HEK293 (cell line): ENCODE measurements around the gene ATP8A1.

Experiments
- CTCF ChIA-PET: fragments of 350-600 bp; formaldehyde crosslinking; extraction: SDS; loops from one replicate; lab custom pipeline; 2021; ENCODE audit warnings: antibody characterized with exemption; lab: Yijun Ruan, JAX
- POLR2A ChIA-PET: fragments of 300-600 bp; formaldehyde crosslinking; extraction: SDS; loops from one replicate; lab custom pipeline; 2020; ENCODE audit warnings: antibody characterized with exemption, inconsistent platforms; lab: Yijun Ruan, JAX
- H3K27ac ChIP-seq: fragments of 200-500 bp; sonication (Bioruptor generic); 2 replicates; pipeline ENCODE4 v1.5.1; 2014; ENCODE audit warnings: low read depth, low read length, control low read depth, inconsistent platforms; ENCODE audit errors: extremely low read depth
- H3K36me3 ChIP-seq, 2 experiments: fragments of 200-500 bp in 1 of 2; sonication (Bioruptor generic) in 1 of 2; 1 replicate in 1 of 2; 2 replicates in 1 of 2; pipeline ENCODE4 v1.5.1; 2014 to 2017; ENCODE audit warnings: inconsistent platforms in 2 of 2, low read length in 2 of 2; ENCODE audit not compliant: control insufficient read depth in 2 of 2, insufficient read depth in 1 of 2
- H3K4me1 ChIP-seq: fragments of 200-500 bp; sonication (Bioruptor generic); 2 replicates; pipeline ENCODE4 v1.5.1; 2014; ENCODE audit warnings: mild to moderate bottlenecking, low read length, inconsistent platforms; ENCODE audit not compliant: control insufficient read depth, insufficient read depth
- H3K4me3 ChIP-seq: 2 replicates; pipeline ENCODE4 v1.5.1; 2011; ENCODE audit warnings: low read depth, mild to moderate bottlenecking, control low read depth, low read length, moderate library complexity
- H3K9me3 ChIP-seq: fragments of 200-500 bp; sonication (Bioruptor generic); 2 replicates; pipeline ENCODE4 v1.5.1; 2014; ENCODE audit warnings: low read depth, low read length, inconsistent platforms; ENCODE audit not compliant: control insufficient read depth, insufficient read depth
- BCL11B ChIP-seq: fragments of 450-650 bp; formaldehyde crosslinking; IDR thresholded peaks from 2 replicates; pipeline ENCODE4 v1.5.1; 2016; ENCODE audit warnings: low read depth, missing biosample characterization, missing genetic modification characterization
- PRDM6 ChIP-seq: fragments of 450-650 bp; formaldehyde crosslinking; IDR thresholded peaks from 2 replicates; pipeline ENCODE4 v1.5.1; 2017; ENCODE audit warnings: missing biosample characterization, missing genetic modification characterization
- TSHZ1 ChIP-seq: fragments of 450-650 bp; formaldehyde crosslinking; IDR thresholded peaks from 2 replicates; pipeline ENCODE4 v1.5.1; 2016; ENCODE audit warnings: missing biosample characterization, missing genetic modification characterization, borderline replicate concordance
- ZBTB49 ChIP-seq: fragments of 450-650 bp; formaldehyde crosslinking; IDR thresholded peaks from 2 replicates; pipeline ENCODE4 v1.5.1; 2016; ENCODE audit warnings: missing biosample characterization, missing genetic modification characterization, low read depth
- ZNF146 ChIP-seq: fragments of 450-650 bp; formaldehyde crosslinking; IDR thresholded peaks from 2 replicates; pipeline ENCODE4 v1.5.1; 2016; ENCODE audit warnings: missing biosample characterization, missing genetic modification characterization
- ZNF169 ChIP-seq: fragments of 450-650 bp; formaldehyde crosslinking; IDR thresholded peaks from 2 replicates; pipeline ENCODE4 v1.5.1; 2016; ENCODE audit warnings: missing biosample characterization, missing genetic modification characterization
- ZNF26 ChIP-seq: fragments of 450-650 bp; formaldehyde crosslinking; IDR thresholded peaks from 2 replicates; pipeline ENCODE4 v1.5.1; 2016; ENCODE audit warnings: missing biosample characterization, missing genetic modification characterization
- ZNF274 ChIP-seq, 2 experiments: fragments of 200-500 bp in 1 of 2; fragments of 450-650 bp in 1 of 2; sonication (Bioruptor generic) in 1 of 2; formaldehyde crosslinking in 1 of 2; IDR thresholded peaks; 2 replicates each; pipeline versions ENCODE4 v1.5.1 to v1.6.1; 2014 to 2016; ENCODE audit warnings: borderline replicate concordance in 1 of 2, inconsistent platforms in 1 of 2, low read length in 1 of 2, missing biosample characterization in 1 of 2, missing genetic modification characterization in 1 of 2
- ZNF311 ChIP-seq: fragments of 450-650 bp; formaldehyde crosslinking; IDR thresholded peaks from 2 replicates; pipeline ENCODE4 v1.5.1; 2017; ENCODE audit warnings: missing biosample characterization, missing genetic modification characterization, borderline replicate concordance
- ZNF335 ChIP-seq: fragments of 450-650 bp; formaldehyde crosslinking; conservative IDR thresholded peaks from 2 replicates; pipeline ENCODE4 v1.5.1; 2016; ENCODE audit warnings: missing biosample characterization, missing genetic modification characterization
- ZNF549 ChIP-seq: fragments of 450-650 bp; IDR thresholded peaks from 2 replicates; pipeline ENCODE4 v1.5.1; 2018; ENCODE audit warnings: missing biosample characterization, missing genetic modification characterization, mild to moderate bottlenecking, inconsistent platforms, moderate library complexity
- ZNF558 ChIP-seq: fragments of 450-650 bp; formaldehyde crosslinking; IDR thresholded peaks from 2 replicates; pipeline ENCODE4 v1.5.1; 2016; ENCODE audit warnings: missing biosample characterization, missing genetic modification characterization
- ZNF596 ChIP-seq: fragments of 450-650 bp; IDR thresholded peaks from 2 replicates; pipeline ENCODE4 v1.5.0; 2018; ENCODE audit warnings: missing biosample characterization, mild to moderate bottlenecking, missing genetic modification characterization, moderate library complexity
- ZNF621 ChIP-seq: fragments of 450-650 bp; formaldehyde crosslinking; IDR thresholded peaks from 2 replicates; pipeline ENCODE4 v1.5.1; 2017; ENCODE audit warnings: missing biosample characterization, missing genetic modification characterization
- ZNF629 ChIP-seq: fragments of 450-650 bp; formaldehyde crosslinking; IDR thresholded peaks from 2 replicates; pipeline ENCODE4 v1.5.1; 2017; ENCODE audit warnings: missing biosample characterization, missing genetic modification characterization
- ZNF654 ChIP-seq: fragments of 450-650 bp; formaldehyde crosslinking; IDR thresholded peaks from 2 replicates; pipeline ENCODE4 v1.5.1; 2016; ENCODE audit warnings: low read depth, missing biosample characterization, missing genetic modification characterization
- ZNF658 ChIP-seq: fragments of 450-650 bp; formaldehyde crosslinking; IDR thresholded peaks from 2 replicates; pipeline ENCODE4; 2016; ENCODE audit warnings: missing biosample characterization, missing genetic modification characterization
- ZNF660 ChIP-seq: fragments of 450-650 bp; IDR thresholded peaks from 2 replicates; pipeline ENCODE4 v1.5.1; 2018; ENCODE audit warnings: missing biosample characterization, mild to moderate bottlenecking, missing genetic modification characterization
- ZNF664 ChIP-seq: fragments of 450-650 bp; formaldehyde crosslinking; IDR thresholded peaks from 2 replicates; pipeline ENCODE4 v1.5.1; 2016; ENCODE audit warnings: missing biosample characterization, missing genetic modification characterization
- ZSCAN30 ChIP-seq: fragments of 450-650 bp; IDR thresholded peaks from 2 replicates; pipeline ENCODE4 v1.5.1; 2018; ENCODE audit warnings: missing biosample characterization, mild to moderate bottlenecking, missing genetic modification characterization, moderate library complexity

Gene ATP8A1

GRCh38 chr4:42676066-42676951 is 19.4 kb upstream of the ATP8A1 start:
- no peak overlapping the region for H3K4me3 ChIP-seq
- no peak for TF ChIP-seq ZNF549
- no peak for TF ChIP-seq ZSCAN30 (tag by site-specific recombination)
- TF ChIP-seq ZNF660 (tag by site-specific recombination): no peak
- no peak for TF ChIP-seq ZNF146 (tag by site-specific recombination)
- no peak for TF ChIP-seq ZNF169 (tag by site-specific recombination)
- no peak for TF ChIP-seq BCL11B (tag by site-specific recombination)
- TF ChIP-seq ZNF335 (tag by site-specific recombination): no peak
- no peak for TF ChIP-seq ZNF26 (tag by site-specific recombination)
- TF ChIP-seq TSHZ1 (tag by site-specific recombination): no peak
- no peak for TF ChIP-seq ZNF664
- no peak for TF ChIP-seq ZNF654 (tag by site-specific recombination)
- TF ChIP-seq ZNF558 (tag by site-specific recombination): no peak
- no peak for TF ChIP-seq ZNF629 (tag by site-specific recombination)
- no peak for TF ChIP-seq PRDM6
- no peak for TF ChIP-seq ZNF311 (tag by site-specific recombination)
- no peak for TF ChIP-seq ZNF596 (tag by site-specific recombination)
- TF ChIP-seq ZNF274 (IDR thresholded peaks at IDR 0.05; ENCODE audit: low read length): no peak
- no peak for TF ChIP-seq ZNF274 (tag by site-specific recombination; IDR thresholded peaks at IDR 0.05; ENCODE audit: borderline replicate concordance)
- TF ChIP-seq ZNF621 (tag by site-specific recombination): no peak
- no peak for TF ChIP-seq ZBTB49 (tag by site-specific recombination)
- TF ChIP-seq ZNF658 (tag by site-specific recombination): no peak
- H3K4me1 ChIP-seq: no peaks in the 10 kb centered on the region
- no peak overlapping the region for H3K27ac ChIP-seq
- POLR2A ChIA-PET: no interaction called here
- H3K9me3 ChIP-seq: no peaks in the 10 kb centered on the region
- H3K36me3 ChIP-seq: no peaks in the 10 kb centered on the region
- CTCF ChIA-PET: interaction anchor here (0.6 to 0.7 kb wide), 2 partner anchors 22 to 456 kb away, joined by 4 to 5 read pairs; no protein-coding TSS in a partner anchor
